ENCODE data around the gene HMGCLL1.
A peak's percentile ranks its signal among the peaks of the same experiment; 100 is the strongest.

Gene HMGCLL1

GRCh38 chr6:55543633-55544309 is 35.2 kb downstream of the HMGCLL1 start:
- no peak for DNase-seq (ENCODE audit: low read depth)
- TF ChIP-seq, protein P1, sequence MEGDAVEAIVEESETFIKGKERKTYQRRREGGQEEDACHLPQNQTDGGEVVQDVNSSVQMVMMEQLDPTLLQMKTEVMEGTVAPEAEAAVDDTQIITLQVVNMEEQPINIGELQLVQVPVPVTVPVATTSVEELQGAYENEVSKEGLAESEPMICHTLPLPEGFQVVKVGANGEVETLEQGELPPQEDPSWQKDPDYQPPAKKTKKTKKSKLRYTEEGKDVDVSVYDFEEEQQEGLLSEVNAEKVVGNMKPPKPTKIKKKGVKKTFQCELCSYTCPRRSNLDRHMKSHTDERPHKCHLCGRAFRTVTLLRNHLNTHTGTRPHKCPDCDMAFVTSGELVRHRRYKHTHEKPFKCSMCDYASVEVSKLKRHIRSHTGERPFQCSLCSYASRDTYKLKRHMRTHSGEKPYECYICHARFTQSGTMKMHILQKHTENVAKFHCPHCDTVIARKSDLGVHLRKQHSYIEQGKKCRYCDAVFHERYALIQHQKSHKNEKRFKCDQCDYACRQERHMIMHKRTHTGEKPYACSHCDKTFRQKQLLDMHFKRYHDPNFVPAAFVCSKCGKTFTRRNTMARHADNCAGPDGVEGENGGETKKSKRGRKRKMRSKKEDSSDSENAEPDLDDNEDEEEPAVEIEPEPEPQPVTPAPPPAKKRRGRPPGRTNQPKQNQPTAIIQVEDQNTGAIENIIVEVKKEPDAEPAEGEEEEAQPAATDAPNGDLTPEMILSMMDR (IDR thresholded peaks at IDR 0.05; ENCODE audit: control insufficient read depth, insufficient read depth, low read depth, low read length, missing control alignments): peak; percentile 9

GRCh38 chr6:55541024-55541423 is 38.0 kb downstream of the HMGCLL1 start:
- TF ChIP-seq, protein P1 (IDR thresholded peaks at IDR 0.05; ENCODE audit: control insufficient read depth, insufficient read depth, low read depth, low read length, missing control alignments): no peak
- no peak overlapping the region for H3K4me3 ChIP-seq (ENCODE audit: control insufficient read depth, low read depth, low read length)
- DNase-seq (ENCODE audit: low read depth): no peak

More at GRCh38 chr6:55543633-55544309, 35.2 kb downstream of the HMGCLL1 start:
- no peak overlapping the region for H3K4me3 ChIP-seq (ENCODE audit: control insufficient read depth, low read depth, low read length)

DNA sequence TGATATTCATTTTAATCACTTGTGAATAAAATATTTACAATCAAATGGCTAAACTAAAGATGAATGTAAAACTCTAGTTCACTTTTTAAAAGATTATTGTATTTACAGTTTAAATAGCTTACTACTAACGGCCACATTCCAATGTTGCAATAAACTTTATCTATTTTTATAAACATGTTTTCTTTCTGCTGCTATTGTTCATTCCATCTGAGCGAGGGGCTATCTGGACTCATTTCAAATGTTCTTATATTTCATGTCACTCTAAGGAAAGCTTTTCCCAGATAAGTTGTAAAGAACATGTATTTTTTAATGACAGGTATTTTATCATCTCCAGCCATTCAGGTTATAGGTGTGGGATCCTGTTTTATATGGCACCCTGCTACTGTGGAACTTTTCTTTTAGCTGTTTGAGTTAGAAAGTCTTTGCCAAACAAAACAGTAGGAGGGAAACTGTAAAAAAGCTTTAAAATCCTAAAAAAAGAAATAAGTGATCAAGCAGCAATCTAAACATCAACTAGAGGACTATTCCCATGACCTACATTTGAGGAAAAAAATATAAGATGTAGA is 42.5 kb downstream of the HMGCLL1 start:
- no peak overlapping the region for H3K4me3 ChIP-seq (ENCODE audit: control insufficient read depth, low read depth, low read length)
- no peak for DNase-seq (ENCODE audit: low read depth)
- TF ChIP-seq, protein P1 (IDR thresholded peaks at IDR 0.05; ENCODE audit: control insufficient read depth, insufficient read depth, low read depth, low read length, missing control alignments): no peak

- TF ChIP-seq, protein P1 (IDR thresholded peaks at IDR 0.05; ENCODE audit: control insufficient read depth, insufficient read depth, low read depth, low read length, missing control alignments): no peak
- DNase-seq (ENCODE audit: low read depth): no peak
- H3K4me3 ChIP-seq (ENCODE audit: control insufficient read depth, low read depth, low read length): no peak overlapping the region
Measured at GRCh38 chr6:55531496-55531895, 47.5 kb downstream of the HMGCLL1 start.

DNA sequence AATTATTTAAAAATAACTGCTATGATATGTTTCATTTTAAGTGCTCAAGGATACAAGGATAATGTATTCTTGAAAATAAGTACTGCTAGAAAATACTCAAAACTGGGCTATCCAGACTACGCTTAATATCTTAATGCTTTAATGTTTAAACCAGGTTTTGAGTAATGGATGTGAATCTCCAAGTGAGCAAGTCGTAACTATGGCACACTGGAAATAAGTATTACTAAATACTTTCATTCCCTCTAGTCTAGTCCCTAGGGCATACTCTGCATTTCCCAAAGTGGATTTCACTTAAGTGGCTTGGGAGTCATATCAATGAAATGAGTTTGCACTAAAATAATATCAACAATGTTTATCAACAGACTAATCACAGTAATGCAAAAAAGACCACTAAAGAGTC is 48.1 kb downstream of the HMGCLL1 start:
- no peak overlapping the region for H3K4me3 ChIP-seq (ENCODE audit: control insufficient read depth, low read depth, low read length)
- TF ChIP-seq, protein P1 (IDR thresholded peaks at IDR 0.05; ENCODE audit: control insufficient read depth, insufficient read depth, low read depth, low read length, missing control alignments): no peak
- DNase-seq (ENCODE audit: low read depth): no peak

DNA sequence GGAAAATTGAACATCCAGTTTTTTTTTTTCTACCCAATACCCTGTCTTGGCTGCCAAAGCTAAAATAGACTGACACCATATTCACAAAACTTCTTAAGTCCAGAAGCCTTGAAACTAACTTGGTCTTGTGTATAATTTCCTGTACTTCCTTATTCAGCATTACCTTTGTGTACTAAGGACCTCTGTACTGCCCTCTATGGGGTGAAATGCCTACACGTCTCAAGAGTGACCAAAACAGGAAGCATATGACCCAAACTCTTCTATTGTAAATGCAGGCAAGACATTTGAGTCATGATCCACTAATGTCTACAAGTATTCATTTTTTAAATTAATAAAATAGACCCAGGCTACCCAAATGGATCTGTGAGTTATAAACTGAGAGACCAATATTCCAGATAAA is 50.4 kb downstream of the HMGCLL1 start:
- TF ChIP-seq, protein P1 (IDR thresholded peaks at IDR 0.05; ENCODE audit: control insufficient read depth, insufficient read depth, low read depth, low read length, missing control alignments): peak; percentile 33
- DNase-seq (ENCODE audit: low read depth): no peak
- no peak overlapping the region for H3K4me3 ChIP-seq (ENCODE audit: control insufficient read depth, low read depth, low read length)

Measured in AG09309 (cell line).